Mesenteric fat pad (tissue), 1 donor: ENCODE data around the gene RXFP3. TPM values are rescaled to one million over a fixed set of nuclear protein-coding genes. Genes with fewer than 3 reads are reported as not detected.
"Not testable (repeated sequence)": the region's sequence is repeated elsewhere in the genome, so short reads cannot be mapped to it uniquely, and the experiment has no call there.

Experiments
- DNase-seq: peaks from one replicate; pipeline ENCODE4 v3.0.0-alpha.2; 2020; ENCODE audit warnings: low spot score
- total RNA-seq: library from RNA; stranded (reverse); fragmentation: NEBNext Ultra II Directional; extraction: Animal tissue kit (Norgen Biotek cat#: 25700); gene quantifications from one replicate; pipeline ENCODE4 v1.2.1, GENCODE V29; 2021
- donor health status: DM: yes; HTN: yes; CAD: no.

RXFP3 gene
- total RNA-seq, 1 donor from 2014 or later: not detected

GRCh38 chr5:33934176-33934575 is 2.0 kb upstream of the RXFP3 start:
- no peak for DNase-seq

GRCh38 chr5:33936004-33936380 is 194 bp upstream of the RXFP3 start:
- DNase-seq: no peak

GRCh38 chr5:33937017-33937706 is 976 bp downstream of the RXFP3 start:
- DNase-seq: no peak

GRCh38 chr5:33937707-33938506 is 1.7 kb downstream of the RXFP3 start:
- no peak for DNase-seq

- no peak for DNase-seq
Observed at GRCh38 chr5:33938507-33938796, 2.3 kb downstream of the RXFP3 start.

GRCh38 chr5:33938881-33939280 is 2.7 kb downstream of the RXFP3 start:
- no peak for DNase-seq

GRCh38 chr5:33939556-33940262 is 3.5 kb downstream of the RXFP3 start:
- DNase-seq: no peak

GRCh38 chr5:33941090-33941489 is 4.9 kb downstream of the RXFP3 start:
- no peak for DNase-seq

- DNase-seq: no peak
Observed at GRCh38 chr5:33944543-33945132, 8.5 kb downstream of the RXFP3 start.

GRCh38 chr5:33952175-33952574 is 16.0 kb downstream of the RXFP3 start:
- not testable (repeated sequence) for DNase-seq

- no peak for DNase-seq
Observed at GRCh38 chr5:33957577-33958150, 21.5 kb downstream of the RXFP3 start.

GRCh38 chr5:33958176-33958575 is 22.0 kb downstream of the RXFP3 start:
- no peak for DNase-seq

- no peak for DNase-seq
Observed at GRCh38 chr5:33964132-33964700, 28.0 kb downstream of the RXFP3 start.

GRCh38 chr5:33966805-33967204 is 30.6 kb downstream of the RXFP3 start:
- no peak for DNase-seq

- no peak for DNase-seq
Observed at GRCh38 chr5:33968211-33969005, 32.2 kb downstream of the RXFP3 start.

- no peak for DNase-seq
Observed at GRCh38 chr5:33969572-33970452, 33.6 kb downstream of the RXFP3 start.

GRCh38 chr5:33973271-33973670 is 37.1 kb downstream of the RXFP3 start:
- no peak for DNase-seq

GRCh38 chr5:33975852-33976251 is 39.7 kb downstream of the RXFP3 start:
- DNase-seq: no peak

GRCh38 chr5:33976307-33976706 is 40.1 kb downstream of the RXFP3 start:
- DNase-seq: no peak
